Measurements from ENCODE around the gene LPIN1. TPM values are rescaled to one million over a fixed set of nuclear protein-coding genes. Genes with fewer than 3 reads are reported as not detected.
A peak's percentile ranks its signal among the peaks of the same experiment; 100 is the strongest.

LPIN1 gene
- total and polyA plus RNA-seq, 4 experiments from 2014 or later: 13.3 to 83.9 (median 51.5) TPM

GRCh38 chr2:11748018-11748860 lies 1.8 kb downstream of the LPIN1 start:
- peak overlapping the region; percentile 89 to 99 (median 97) for H3K27ac Mint-ChIP-seq
- peak overlapping the region; percentile 85 to 96 (median 92) for H3K4me3 Mint-ChIP-seq
- H3K27ac ChIP-seq (ENCODE audit: low read depth, low read length): peak overlapping the region; percentile 73
- H3K4me1 Mint-ChIP-seq: peaks cover 57 to 88% (median 73%) of the 10 kb centered on the region in 4 donors
- H3K9me3 ChIP-seq (ENCODE audit: control insufficient read depth in 1 of 2, low read length in 2 of 2): no peaks in the 10 kb centered on the region
- peaks cover 0 to 11% of the 10 kb centered on the region in 2 donors for H3K36me3 Mint-ChIP-seq
- ChIA-PET POLR2A (ENCODE audit: partially characterized antibody) (interaction anchor here (0.6 to 2.8 kb wide), 5 partner anchors 10 to 82 kb away, joined by 3 to 21 read pairs (median 4); no protein-coding TSS in a partner anchor), CTCF (ENCODE audit: partially characterized antibody) (interaction anchor here (0.9 to 16.7 kb wide), 10 partner anchors 10 to 61 kb away, joined by 3 to 258 read pairs (median 4); no protein-coding TSS in a partner anchor)
- H3K4me1 ChIP-seq (ENCODE audit: insufficient read depth, low read length): peaks cover 90% of the 10 kb centered on the region
- intact Hi-C loops (cut with micrococcal nuclease): loop anchor here (5.0 to 10.0 kb wide), 2 partner anchors 403 to 936 kb away; partner anchors contain the start of genes PDIA6 and ROCK2
- H3K27me3 Mint-ChIP-seq: no peaks in the 10 kb centered on the region
- no peak for DNase-seq
- peak overlapping the region; percentile 74 to 92 for H3K4me3 ChIP-seq (ENCODE audit: low read length in 2 of 2)
- H3K36me3 ChIP-seq (ENCODE audit: insufficient read depth, low read length): no peaks in the 10 kb centered on the region
- H3K9me3 Mint-ChIP-seq: no peaks in the 10 kb centered on the region
- H3K27me3 ChIP-seq (ENCODE audit: insufficient read depth, low read length): no peaks in the 10 kb centered on the region

GRCh38 chr2:11748861-11749645 lies 2.6 kb downstream of the LPIN1 start:
- Histone ChIP-seq H3K27me3 (ENCODE audit: insufficient read depth, low read length) (no peaks in the 10 kb centered on the region), H3K9me3 (ENCODE audit: control insufficient read depth in 1 of 2, low read length in 2 of 2) (no peaks in the 10 kb centered on the region), H3K36me3 (ENCODE audit: insufficient read depth, low read length) (no peaks in the 10 kb centered on the region), H3K27ac (ENCODE audit: low read depth, low read length) (peak overlapping the region; percentile 73), H3K4me3 (ENCODE audit: low read length in 2 of 2) (no peak overlapping the region), H3K4me1 (ENCODE audit: insufficient read depth, low read length) (peaks cover 90% of the 10 kb centered on the region)
- no peak for DNase-seq
- ChIA-PET POLR2A (ENCODE audit: partially characterized antibody) (interaction anchor here (0.6 to 1.6 kb wide), 2 partner anchors 12 to 29 kb away, joined by 3 to 4 read pairs; no protein-coding TSS in a partner anchor), CTCF (ENCODE audit: partially characterized antibody) (interaction anchor here (0.9 to 16.7 kb wide), 7 partner anchors 10 to 62 kb away, joined by 3 to 258 read pairs (median 4); no protein-coding TSS in a partner anchor)
- Mint-ChIP-seq H3K27ac (peak overlapping the region; percentile 81 to 99 (median 97)), H3K27me3 (no peaks in the 10 kb centered on the region), H3K9me3 (no peaks in the 10 kb centered on the region), H3K36me3 (peaks cover 0 to 11% of the 10 kb centered on the region in 2 donors), H3K4me1 (peaks cover 60 to 91% (median 74%) of the 10 kb centered on the region in 4 donors), H3K4me3 (peak overlapping the region; percentile 74 to 96 (median 92))
- intact Hi-C loops (cut with micrococcal nuclease): loop anchor here (5.0 to 10.0 kb wide), 2 partner anchors 404 to 937 kb away; partner anchors contain the start of genes PDIA6 and ROCK2

GRCh38 chr2:11749646-11750349 lies 3.4 kb downstream of the LPIN1 start:
- Histone ChIP-seq H3K36me3 (ENCODE audit: insufficient read depth, low read length) (no peaks in the 10 kb centered on the region), H3K9me3 (ENCODE audit: control insufficient read depth in 1 of 2, low read length in 2 of 2) (no peaks in the 10 kb centered on the region), H3K27ac (ENCODE audit: low read depth, low read length) (peak overlapping the region; percentile 73), H3K4me3 (ENCODE audit: low read length in 2 of 2) (no peak overlapping the region), H3K27me3 (ENCODE audit: insufficient read depth, low read length) (no peaks in the 10 kb centered on the region), H3K4me1 (ENCODE audit: insufficient read depth, low read length) (peaks cover 90% of the 10 kb centered on the region)
- POLR2A ChIA-PET (ENCODE audit: partially characterized antibody): interaction anchor here (0.6 to 2.2 kb wide), 4 partner anchors 11 to 427 kb away, joined by 4 to 7 read pairs (median 4); no protein-coding TSS in a partner anchor
- Mint-ChIP-seq H3K27ac (peak overlapping the region; percentile 89 to 99 (median 98)), H3K36me3 (peaks cover 0 to 11% of the 10 kb centered on the region in 2 donors), H3K9me3 (no peaks in the 10 kb centered on the region), H3K4me1 (peaks cover 63 to 91% (median 75%) of the 10 kb centered on the region in 4 donors), H3K27me3 (no peaks in the 10 kb centered on the region), H3K4me3 (peak overlapping the region; percentile 43 to 96 (median 90))
- CTCF ChIA-PET (ENCODE audit: partially characterized antibody): interaction anchor here (0.9 to 16.7 kb wide), 10 partner anchors 8 to 63 kb away, joined by 3 to 258 read pairs (median 5); no protein-coding TSS in a partner anchor
- intact Hi-C loops (cut with micrococcal nuclease): loop anchor here (5.0 to 10.0 kb wide), 3 partner anchors 405 to 968 kb away; partner anchors contain the start of genes PDIA6, ROCK2 and TRIB2
- peak in 2 of 5 donors; percentile 19 to 56 for DNase-seq

- H3K9me3 Mint-ChIP-seq: no peaks in the 10 kb centered on the region
- peak overlapping the region; percentile 43 to 96 (median 74) for H3K4me3 Mint-ChIP-seq
- H3K4me1 Mint-ChIP-seq: peaks cover 61 to 90% (median 76%) of the 10 kb centered on the region in 4 donors
- Histone ChIP-seq H3K9me3 (ENCODE audit: control insufficient read depth in 1 of 2, low read length in 2 of 2) (no peaks in the 10 kb centered on the region), H3K4me1 (ENCODE audit: insufficient read depth, low read length) (peaks cover 89% of the 10 kb centered on the region), H3K4me3 (ENCODE audit: low read length in 2 of 2) (no peak overlapping the region), H3K36me3 (ENCODE audit: insufficient read depth, low read length) (no peaks in the 10 kb centered on the region), H3K27ac (ENCODE audit: low read depth, low read length) (peak overlapping the region; percentile 73), H3K27me3 (ENCODE audit: insufficient read depth, low read length) (no peaks in the 10 kb centered on the region)
- intact Hi-C loops (cut with micrococcal nuclease): loop anchor here (5.0 kb wide), 1 partner anchor 967 kb away; the partner anchor contains the start of gene TRIB2
- peaks cover 2 to 11% of the 10 kb centered on the region in 2 donors for H3K36me3 Mint-ChIP-seq
- peak overlapping the region; percentile 89 to 99 (median 98) for H3K27ac Mint-ChIP-seq
- no peaks in the 10 kb centered on the region for H3K27me3 Mint-ChIP-seq
- POLR2A ChIA-PET (ENCODE audit: partially characterized antibody): interaction anchor here (0.6 to 2.2 kb wide), 5 partner anchors 11 to 427 kb away, joined by 4 to 7 read pairs (median 4); no protein-coding TSS in a partner anchor
- CTCF ChIA-PET (ENCODE audit: partially characterized antibody): interaction anchor here (1.1 to 16.7 kb wide), 7 partner anchors 9 to 62 kb away, joined by 3 to 258 read pairs (median 5); no protein-coding TSS in a partner anchor
- peak; percentile 74 to 89 (median 81) for DNase-seq
Measured at GRCh38 chr2:11750422-11750821, 4.0 kb downstream of the LPIN1 start.

GRCh38 chr2:11750917-11751316 lies 4.5 kb downstream of the LPIN1 start:
- no peak overlapping the region for H3K4me3 ChIP-seq (ENCODE audit: low read length in 2 of 2)
- no peaks in the 10 kb centered on the region for H3K27me3 ChIP-seq (ENCODE audit: insufficient read depth, low read length)
- ChIA-PET CTCF (ENCODE audit: partially characterized antibody) (interaction anchor here (1.1 to 16.7 kb wide), 6 partner anchors 9 to 63 kb away, joined by 4 to 258 read pairs (median 6); no protein-coding TSS in a partner anchor), POLR2A (ENCODE audit: partially characterized antibody) (interaction anchor here (1.1 to 2.2 kb wide), 3 partner anchors 12 to 19 kb away, joined by 4 to 7 read pairs (median 5); no protein-coding TSS in a partner anchor)
- H3K27me3 Mint-ChIP-seq: no peaks in the 10 kb centered on the region
- H3K27ac Mint-ChIP-seq: peak overlapping the region; percentile 89 to 99 (median 98)
- peaks cover 60 to 90% (median 76%) of the 10 kb centered on the region in 4 donors for H3K4me1 Mint-ChIP-seq
- H3K9me3 ChIP-seq (ENCODE audit: control insufficient read depth in 1 of 2, low read length in 2 of 2): no peaks in the 10 kb centered on the region
- peak overlapping the region in 7 of 8 donors; percentile 51 to 96 (median 83) for H3K4me3 Mint-ChIP-seq
- peaks cover 89% of the 10 kb centered on the region for H3K4me1 ChIP-seq (ENCODE audit: insufficient read depth, low read length)
- no peaks in the 10 kb centered on the region for H3K9me3 Mint-ChIP-seq
- H3K36me3 Mint-ChIP-seq: peaks cover 3 to 11% of the 10 kb centered on the region in 2 donors
- H3K36me3 ChIP-seq (ENCODE audit: insufficient read depth, low read length): no peaks in the 10 kb centered on the region
- peak overlapping the region; percentile 73 for H3K27ac ChIP-seq (ENCODE audit: low read depth, low read length)
- DNase-seq: peak in 3 of 5 donors; percentile 20 to 70 (median 34)
- intact Hi-C loops (cut with micrococcal nuclease): loop anchor here (5.0 kb wide), 1 partner anchor 966 kb away; the partner anchor contains the start of gene TRIB2
